Suprapubic skin (tissue), 3 donors: ENCODE measurements around the gene CERS6.

Experiments used
- CTCF ChIP-seq, 2 donors: fragments of 200-600 bp in 1 of 2; fragments of 450-650 bp in 1 of 2; sonication (generic) in 1 of 2; IDR thresholded peaks; one replicate each; pipeline ENCODE4 v1.5.1; 2016 to 2019; ENCODE audit warnings: antibody characterized with exemption in 2 of 2, mild to moderate bottlenecking in 1 of 2, moderate library complexity in 1 of 2
- EP300 ChIP-seq: sonication (generic); formaldehyde crosslinking; IDR thresholded peaks from one replicate; pipeline ENCODE4 v1.6.1; 2017; ENCODE audit warnings: antibody characterized with exemption
- POLR2A ChIP-seq, 2 donors: fragments of 450-650 bp; IDR thresholded peaks; one replicate each; pipeline ENCODE4 v1.6.1; 2017; ENCODE audit warnings: antibody characterized with exemption in 2 of 2, mild to moderate bottlenecking in 2 of 2, moderate library complexity in 2 of 2

- TF ChIP-seq CTCF (IDR thresholded peaks at IDR 0.05) (no peak), EP300 (no peak), POLR2A (IDR thresholded peaks at IDR 0.05) (no peak)
Observed at GRCh38 chr2:168789776-168790175, 333.7 kb downstream of the CERS6 start.
